Panc1 (cell line): ENCODE measurements around the gene TEKT3. TPM values are rescaled to one million over a fixed set of nuclear protein-coding genes. Genes with fewer than 3 reads are reported as not detected.

Experiments used
- ATAC-seq: fragments of 200-7000 bp; cut with Tn5 transposase; 2 replicates; pipeline ENCODE4 v1.9.1; 2020; ENCODE audit warnings: mild to moderate bottlenecking, moderate library complexity
- Bru-seq: library from RNA; stranded (reverse); fragments of 400-500 nt; gene quantifications from one replicate; lab custom pipeline; 2021; lab: Mats Ljungman, UMichigan
- BruChase-seq, 2 experiments: library from RNA; stranded (reverse); fragments of 400-500 nt; gene quantifications; one replicate each; lab custom pipeline; 2021; lab: Mats Ljungman, UMichigan
- BruUV-seq: library from RNA; stranded (reverse); fragments of 400-500 nt; replicated peaks from 2 replicates; lab custom pipeline; 2021; lab: Mats Ljungman, UMichigan
- CTCF ChIA-PET: fragments of 300-600 bp; sonication (Branson Sonifier 250); formaldehyde crosslinking; loops from one replicate; lab custom pipeline; 2022; ENCODE audit warnings: antibody characterized with exemption; lab: Charles Lee
- POLR2A ChIA-PET: fragments of 300-600 bp; sonication (Branson Sonifier 250); formaldehyde crosslinking; loops from one replicate; lab custom pipeline; 2022; ENCODE audit warnings: antibody characterized with exemption; lab: Charles Lee
- DNase-seq: peaks from one replicate; pipeline ENCODE4 v3.0.0-alpha.2; 2010; ENCODE audit warnings: low read depth, low spot score
- H3K27ac ChIP-seq: 2 replicates; pipeline ENCODE4 v1.5.1; 2011; ENCODE audit warnings: mild to moderate bottlenecking, low read length, inconsistent platforms
- H3K27me3 ChIP-seq: fragments of 200-500 bp; sonication (Bioruptor generic); 2 replicates; pipeline ENCODE4 v1.6.0; 2014; ENCODE audit warnings: low read length, inconsistent platforms; ENCODE audit not compliant: control insufficient read depth, insufficient read depth
- H3K36me3 ChIP-seq: fragments of 200-500 bp; sonication (Bioruptor generic); 2 replicates; pipeline ENCODE4 v1.5.1; 2014; ENCODE audit warnings: inconsistent platforms, mild to moderate bottlenecking, low read length, moderate library complexity; ENCODE audit not compliant: control insufficient read depth, insufficient read depth
- H3K4me1 ChIP-seq: 2 replicates; pipeline ENCODE4 v1.5.1; 2011; ENCODE audit warnings: inconsistent platforms, mild to moderate bottlenecking, low read length, moderate library complexity; ENCODE audit not compliant: control insufficient read depth, insufficient read depth
- H3K4me3 ChIP-seq, 2 experiments: 2 replicates each; pipeline ENCODE4 v1.5.1; 2011 to 2012; ENCODE audit warnings: low read depth in 2 of 2, low read length in 2 of 2, mild to moderate bottlenecking in 2 of 2, inconsistent platforms in 1 of 2, moderate library complexity in 1 of 2
- H3K9me3 ChIP-seq: fragments of 200-500 bp; sonication (Bioruptor generic); 2 replicates; pipeline ENCODE4 v1.5.1; 2014; ENCODE audit warnings: low read depth, mild to moderate bottlenecking, inconsistent platforms, low read length, moderate library complexity; ENCODE audit not compliant: control insufficient read depth, insufficient read depth
- CTCF ChIP-seq: fragments of 450-650 bp; IDR thresholded peaks from 2 replicates; pipeline ENCODE4 v1.5.1; 2017; ENCODE audit warnings: mild to moderate bottlenecking
- POLR2AphosphoS5 ChIP-seq: IDR thresholded peaks from 2 replicates; pipeline ENCODE4 v1.6.1; 2012; ENCODE audit warnings: mild to moderate bottlenecking, low read depth, low read length, moderate library complexity
- REST ChIP-seq, 2 experiments: IDR thresholded peaks; 2 replicates each; pipeline ENCODE4 v1.6.1; 2011 to 2012; ENCODE audit warnings: low read depth in 2 of 2, control low read depth in 1 of 2, low read length in 1 of 2, mild to moderate bottlenecking in 1 of 2, moderate library complexity in 1 of 2; ENCODE audit not compliant: insufficient read depth in 1 of 2
- SIN3A ChIP-seq: IDR thresholded peaks from 2 replicates; pipeline ENCODE4 v1.6.1; 2012; ENCODE audit warnings: low read depth, mild to moderate bottlenecking, low read length, moderate library complexity, borderline replicate concordance; ENCODE audit not compliant: insufficient read depth
- TCF7L2 ChIP-seq: IDR thresholded peaks from 2 replicates; pipeline ENCODE4 v1.6.1; 2011; ENCODE audit warnings: mild to moderate bottlenecking, low read depth, low read length, inconsistent platforms
- in situ Hi-C: cut with HindIII; loops from 2 replicates; pipeline ENCODE4 v1.10.0; 2016; ENCODE audit warnings: low sequenced_read_pairs, low pct_unique_long_range_greater_than_20kb
- intact Hi-C: fragments of 100-400 bp; cut with micrococcal nuclease; formaldehyde crosslinking; loops from one replicate; pipeline ENCODE4 v1.10.0; 2022; ENCODE audit not compliant: unreplicated experiment
- long read RNA-seq: library from polyadenylated mRNA; unstranded; transcript quantifications from one replicate; pipeline ENCODE4 v2.0.0, GENCODE V29; 2021; ENCODE audit not compliant: unreplicated experiment
- polyA plus RNA-seq: library from polyadenylated mRNA; unstranded; fragments of >200 nt; gene quantifications from one replicate; pipeline ENCODE4 v1.2.1, GENCODE V29; 2012; ENCODE audit warnings: missing spikeins; ENCODE audit not compliant: insufficient read length
- total RNA-seq: library from RNA; stranded (reverse); gene quantifications from one replicate; pipeline ENCODE4 v1.2.1, GENCODE V29; 2021; ENCODE audit not compliant: unreplicated experiment

Gene TEKT3
- total RNA-seq: not detected
- not detected for polyA plus RNA-seq
- percentile 7 among the genes with signal in this experiment for Bru-seq, nascent RNA
- BruChase-seq, experiment 1, labeled RNA remaining after a 2-hour chase: percentile 5 among the genes with signal in this experiment
- BruChase-seq, experiment 2, labeled RNA remaining after a 6-hour chase: percentile 5 among the genes with signal in this experiment
- long read RNA-seq: 0 reads

- no peaks in the 10 kb centered on the region for H3K4me1 ChIP-seq
- in situ Hi-C loops: no loop called here
- no peak within 1 kb of the TSS for H3K27ac ChIP-seq
- DNase-seq: no peak
- CTCF ChIA-PET: no interaction called here
- peak; percentile 96 for ATAC-seq
- BruUV-seq: no TSS peak
- peaks cover 35% of the 10 kb centered on the region for H3K27me3 ChIP-seq
- POLR2A ChIA-PET: no interaction called here
- H3K4me3 ChIP-seq: peak within 1 kb of the TSS; percentile 37 to 42
- intact Hi-C loops: no loop called here
- H3K9me3 ChIP-seq: no peaks in the 10 kb centered on the region
- no peak for TF ChIP-seq SIN3A
- no peak for TF ChIP-seq CTCF
- no peaks in the 10 kb centered on the region for H3K36me3 ChIP-seq
Observed at GRCh38 chr17:15341385-15341849, at the start of gene TEKT3. Gene TEKT3 (minus strand): TSS chr17:15341597. CDS start chr17:15331585, 10,012 bp downstream.

GRCh38 chr17:15388356-15389041 lies 47.1 kb upstream of the TEKT3 start:
- intact Hi-C loops: no loop called here
- in situ Hi-C loops: no loop called here
- ChIA-PET CTCF (interaction anchor here (0.6 kb wide), 2 partner anchors 35 to 119 kb away, joined by 3 to 5 read pairs; no protein-coding TSS in a partner anchor), POLR2A (no interaction called here)
- H3K4me3 ChIP-seq: no peak overlapping the region
- H3K9me3 ChIP-seq: no peaks in the 10 kb centered on the region
- H3K4me1 ChIP-seq: no peaks in the 10 kb centered on the region
- no TSS peak for BruUV-seq
- TF ChIP-seq TCF7L2 (no peak), SIN3A (no peak), REST (IDR thresholded peaks at IDR 0.05; ENCODE audit: insufficient read depth in 1 of 2, low read depth in 2 of 2, low read length in 1 of 2) (no peak), POLR2AphosphoS5 (no peak), CTCF (no peak)
- no peaks in the 10 kb centered on the region for H3K36me3 ChIP-seq
- no peaks in the 10 kb centered on the region for H3K27me3 ChIP-seq
- ATAC-seq: no peak
- H3K27ac ChIP-seq: no peak overlapping the region
- no peak for DNase-seq
